Measurements from ENCODE around the gene ATG12. TPM values are rescaled to one million over a fixed set of nuclear protein-coding genes. Genes with fewer than 3 reads are reported as not detected.

ATG12 gene
- total RNA-seq, 1 experiment from 2014 or later: 52.0 TPM

DNA sequence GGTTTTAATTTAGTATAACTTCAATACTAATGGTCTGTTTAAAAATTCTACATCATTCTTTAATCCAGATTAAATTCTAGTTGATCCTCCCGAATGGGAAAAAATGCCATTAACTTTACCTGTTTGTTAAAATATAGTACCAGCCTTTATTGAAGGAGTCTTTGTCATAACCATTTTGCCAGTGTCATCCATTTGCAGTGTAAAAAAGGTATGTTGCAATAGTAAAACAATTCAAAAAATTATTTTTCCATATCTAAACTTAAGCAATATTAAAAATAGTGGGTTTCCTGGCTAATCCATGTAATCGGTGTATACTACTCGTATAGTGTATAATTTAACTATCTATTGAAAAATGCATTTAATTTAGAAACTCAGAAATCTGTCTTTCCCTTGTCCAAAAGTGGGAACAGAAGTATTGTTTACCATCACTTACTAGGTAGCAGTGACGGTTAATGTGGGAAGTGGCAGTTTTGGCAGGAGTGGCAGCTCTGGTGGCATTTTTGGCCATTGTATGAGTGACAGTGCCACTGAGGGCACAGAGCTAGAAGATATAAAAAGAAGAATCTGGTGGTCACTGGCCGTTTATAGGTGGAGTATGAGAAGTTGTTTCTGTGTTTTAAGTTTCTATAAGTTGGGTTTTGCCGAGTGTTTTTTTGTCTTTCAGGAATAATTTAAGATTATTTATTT lies 2.2 kb upstream of the ATG12 start:
- Histone ChIP-seq H3K27ac (ENCODE audit: low read length) (no peak overlapping the region; the same call in 1 of the 2 replicates), H3K4me3 (ENCODE audit: low read depth in 2 of 2, low read length in 2 of 2) (peak overlapping the region in 1 of 2 experiments; percentile 98; a peak in 2 of 4 replicates), H3K4me1 (ENCODE audit: control insufficient read depth, insufficient read depth, low read length) (peaks cover 24% of the 10 kb centered on the region), H3K9me3 (ENCODE audit: control insufficient read depth, insufficient read depth, low read depth, low read length) (no peaks in the 10 kb centered on the region), H3K27me3 (ENCODE audit: control insufficient read depth, insufficient read depth, low read length) (no peaks in the 10 kb centered on the region), H3K36me3 (ENCODE audit: control insufficient read depth, insufficient read depth, low read length) (peaks cover 12% of the 10 kb centered on the region; the same call in 1 of the 2 replicates)
- POLR2A ChIA-PET: no interaction called here
- no peak for DNase-seq (ENCODE audit: low read depth, low spot score)
- no TSS peak for BruUV-seq (replicated peaks)
- TF ChIP-seq TCF7L2 (IDR thresholded peaks at IDR 0.05; ENCODE audit: low read depth, low read length) (no peak), POLR2AphosphoS5 (IDR thresholded peaks at IDR 0.05; ENCODE audit: low read depth, low read length) (no peak)
- TF ChIP-seq, protein P1, sequence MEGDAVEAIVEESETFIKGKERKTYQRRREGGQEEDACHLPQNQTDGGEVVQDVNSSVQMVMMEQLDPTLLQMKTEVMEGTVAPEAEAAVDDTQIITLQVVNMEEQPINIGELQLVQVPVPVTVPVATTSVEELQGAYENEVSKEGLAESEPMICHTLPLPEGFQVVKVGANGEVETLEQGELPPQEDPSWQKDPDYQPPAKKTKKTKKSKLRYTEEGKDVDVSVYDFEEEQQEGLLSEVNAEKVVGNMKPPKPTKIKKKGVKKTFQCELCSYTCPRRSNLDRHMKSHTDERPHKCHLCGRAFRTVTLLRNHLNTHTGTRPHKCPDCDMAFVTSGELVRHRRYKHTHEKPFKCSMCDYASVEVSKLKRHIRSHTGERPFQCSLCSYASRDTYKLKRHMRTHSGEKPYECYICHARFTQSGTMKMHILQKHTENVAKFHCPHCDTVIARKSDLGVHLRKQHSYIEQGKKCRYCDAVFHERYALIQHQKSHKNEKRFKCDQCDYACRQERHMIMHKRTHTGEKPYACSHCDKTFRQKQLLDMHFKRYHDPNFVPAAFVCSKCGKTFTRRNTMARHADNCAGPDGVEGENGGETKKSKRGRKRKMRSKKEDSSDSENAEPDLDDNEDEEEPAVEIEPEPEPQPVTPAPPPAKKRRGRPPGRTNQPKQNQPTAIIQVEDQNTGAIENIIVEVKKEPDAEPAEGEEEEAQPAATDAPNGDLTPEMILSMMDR (IDR thresholded peaks at IDR 0.05): no peak
- TF ChIP-seq, protein P2, sequence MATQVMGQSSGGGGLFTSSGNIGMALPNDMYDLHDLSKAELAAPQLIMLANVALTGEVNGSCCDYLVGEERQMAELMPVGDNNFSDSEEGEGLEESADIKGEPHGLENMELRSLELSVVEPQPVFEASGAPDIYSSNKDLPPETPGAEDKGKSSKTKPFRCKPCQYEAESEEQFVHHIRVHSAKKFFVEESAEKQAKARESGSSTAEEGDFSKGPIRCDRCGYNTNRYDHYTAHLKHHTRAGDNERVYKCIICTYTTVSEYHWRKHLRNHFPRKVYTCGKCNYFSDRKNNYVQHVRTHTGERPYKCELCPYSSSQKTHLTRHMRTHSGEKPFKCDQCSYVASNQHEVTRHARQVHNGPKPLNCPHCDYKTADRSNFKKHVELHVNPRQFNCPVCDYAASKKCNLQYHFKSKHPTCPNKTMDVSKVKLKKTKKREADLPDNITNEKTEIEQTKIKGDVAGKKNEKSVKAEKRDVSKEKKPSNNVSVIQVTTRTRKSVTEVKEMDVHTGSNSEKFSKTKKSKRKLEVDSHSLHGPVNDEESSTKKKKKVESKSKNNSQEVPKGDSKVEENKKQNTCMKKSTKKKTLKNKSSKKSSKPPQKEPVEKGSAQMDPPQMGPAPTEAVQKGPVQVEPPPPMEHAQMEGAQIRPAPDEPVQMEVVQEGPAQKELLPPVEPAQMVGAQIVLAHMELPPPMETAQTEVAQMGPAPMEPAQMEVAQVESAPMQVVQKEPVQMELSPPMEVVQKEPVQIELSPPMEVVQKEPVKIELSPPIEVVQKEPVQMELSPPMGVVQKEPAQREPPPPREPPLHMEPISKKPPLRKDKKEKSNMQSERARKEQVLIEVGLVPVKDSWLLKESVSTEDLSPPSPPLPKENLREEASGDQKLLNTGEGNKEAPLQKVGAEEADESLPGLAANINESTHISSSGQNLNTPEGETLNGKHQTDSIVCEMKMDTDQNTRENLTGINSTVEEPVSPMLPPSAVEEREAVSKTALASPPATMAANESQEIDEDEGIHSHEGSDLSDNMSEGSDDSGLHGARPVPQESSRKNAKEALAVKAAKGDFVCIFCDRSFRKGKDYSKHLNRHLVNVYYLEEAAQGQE (IDR thresholded peaks at IDR 0.05; ENCODE audit: insufficient read depth in 1 of 2, low read depth in 2 of 2, low read length in 1 of 2): no peak
- in situ Hi-C loops (cut with HindIII; ENCODE audit: low pct_unique_long_range_greater_than_20kb, low sequenced_read_pairs): no loop called here
- no peak for ATAC-seq
- intact Hi-C loops (cut with micrococcal nuclease; ENCODE audit: unreplicated experiment): loop anchor here (5.0 kb wide), 2 partner anchors 194 to 211 kb away; no protein-coding TSS in a partner anchor
- CTCF ChIA-PET: interaction anchor here (0.6 kb wide), 1 partner anchor 540 kb away, joined by 3 read pairs; no protein-coding TSS in a partner anchor

DNA sequence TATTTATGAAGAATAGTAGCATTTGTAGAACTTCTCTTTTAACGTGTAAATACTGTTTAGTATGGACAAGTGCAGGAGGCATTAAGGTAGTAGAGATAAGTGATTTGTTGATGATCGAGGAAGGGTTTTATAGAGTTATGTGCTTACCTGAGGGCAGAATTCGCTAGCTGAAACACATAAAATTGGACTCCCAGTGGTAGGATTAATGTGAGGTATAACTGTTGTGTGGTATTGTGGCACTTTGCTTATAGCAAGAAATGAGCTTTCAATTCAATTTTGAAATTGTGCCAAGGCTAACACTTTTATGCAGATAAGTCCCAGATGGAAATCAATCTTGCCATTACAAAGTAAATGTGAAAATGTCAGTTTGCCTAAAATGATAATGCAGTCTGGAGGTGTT lies 1.6 kb upstream of the ATG12 start:
- Histone ChIP-seq H3K4me1 (ENCODE audit: control insufficient read depth, insufficient read depth, low read length) (peaks cover 24% of the 10 kb centered on the region), H3K4me3 (ENCODE audit: low read depth in 2 of 2, low read length in 2 of 2) (peak overlapping the region; percentile 82 to 98), H3K27me3 (ENCODE audit: control insufficient read depth, insufficient read depth, low read length) (no peaks in the 10 kb centered on the region), H3K9me3 (ENCODE audit: control insufficient read depth, insufficient read depth, low read depth, low read length) (no peaks in the 10 kb centered on the region), H3K27ac (ENCODE audit: low read length) (peak overlapping the region; percentile 97), H3K36me3 (ENCODE audit: control insufficient read depth, insufficient read depth, low read length) (peaks cover 15% of the 10 kb centered on the region)
- intact Hi-C loops (cut with micrococcal nuclease; ENCODE audit: unreplicated experiment): loop anchor here (5.0 kb wide), 2 partner anchors 194 to 211 kb away; no protein-coding TSS in a partner anchor
- ChIA-PET CTCF (interaction anchor here (0.6 kb wide), 1 partner anchor 539 kb away, joined by 3 read pairs; no protein-coding TSS in a partner anchor), POLR2A (no interaction called here)
- DNase-seq (ENCODE audit: low read depth, low spot score): no peak
- in situ Hi-C loops (cut with HindIII; ENCODE audit: low pct_unique_long_range_greater_than_20kb, low sequenced_read_pairs): no loop called here
- ATAC-seq: no peak
- TSS peak; percentile 71 for BruUV-seq (replicated peaks)
- TF ChIP-seq TCF7L2 (IDR thresholded peaks at IDR 0.05; ENCODE audit: low read depth, low read length): no peak
- TF ChIP-seq, protein P1 (IDR thresholded peaks at IDR 0.05): no peak
- TF ChIP-seq, protein P2 (IDR thresholded peaks at IDR 0.05; ENCODE audit: insufficient read depth in 1 of 2, low read depth in 2 of 2, low read length in 1 of 2): no peak
- no peak for TF ChIP-seq SIN3A (IDR thresholded peaks at IDR 0.05; ENCODE audit: borderline replicate concordance, insufficient read depth, low read depth, low read length)
- no peak for TF ChIP-seq POLR2AphosphoS5 (IDR thresholded peaks at IDR 0.05; ENCODE audit: low read depth, low read length)

Measured in Panc1 (cell line).